Psoas muscle (tissue), 8 donors: ENCODE measurements around the gene SLC26A9. TPM values are rescaled to one million over a fixed set of nuclear protein-coding genes. Genes with fewer than 3 reads are reported as not detected.

ENCODE experiments used
- ATAC-seq, 4 donors: fragments of 200-7000 bp; cut with Tn5 transposase; one replicate each; pipeline ENCODE4 v1.9.1; 2020; ENCODE audit warnings: moderate library complexity in 3 of 4, mild to moderate bottlenecking in 2 of 4
- DNase-seq, 2 donors: peaks; one replicate each; pipeline ENCODE4 v3.0.0-alpha.2; 2020
- H3K27ac ChIP-seq: fragments of 200-600 bp; one replicate; pipeline ENCODE4 v1.8.0; 2022
- H3K27me3 ChIP-seq, 3 donors: fragments of 200-600 bp in 1 of 3; one replicate each; pipeline versions ENCODE4 v1.6.1 to v1.8.0; 2013 to 2022; ENCODE audit warnings: low read length in 2 of 3, mild to moderate bottlenecking in 2 of 3, moderate library complexity in 1 of 3; ENCODE audit not compliant: insufficient read depth in 3 of 3
- H3K36me3 ChIP-seq, 2 donors: fragments of 200-600 bp in 1 of 2; one replicate each; pipeline versions ENCODE4 v1.6.1 to v1.8.0; 2013 to 2022; ENCODE audit warnings: low read depth in 1 of 2, mild to moderate bottlenecking in 1 of 2, moderate library complexity in 1 of 2; ENCODE audit not compliant: insufficient read depth in 1 of 2
- H3K4me1 ChIP-seq: fragments of 200-600 bp; one replicate; pipeline ENCODE4 v1.8.0; 2022
- H3K4me3 ChIP-seq: fragments of 200-600 bp; one replicate; pipeline ENCODE4 v1.8.0; 2022; ENCODE audit warnings: mild to moderate bottlenecking
- H3K9me3 ChIP-seq: fragments of 200-600 bp; one replicate; pipeline ENCODE4 v1.8.0; 2022
- CTCF ChIP-seq: fragments of 200-600 bp; IDR thresholded peaks from one replicate; pipeline ENCODE4 v1.8.0; 2022; ENCODE audit warnings: antibody characterized with exemption
- WGBS, 3 donors: extraction: QIAGEN DNeasy Blood & Tissue Kit; methylation state at CpG; one replicate each; pipeline versions ENCODE4 v1.1.6 to v1.1.7; 2013; 5-methylcytosine and 5-hydroxymethylcytosine counted together
- intact Hi-C, 2 donors: fragments of 100-400 bp; cut with DNase I; formaldehyde crosslinking; loops; one replicate each; pipeline versions ENCODE4 v1.11.0 to v1.14.2; 2022
- polyA plus RNA-seq, 3 donors: library from polyadenylated mRNA; stranded (reverse); fragments of 200-250 nt; gene quantifications; one replicate each; pipeline ENCODE4 v1.2.3, GENCODE V29; 2013
- total RNA-seq, 4 donors: library from RNA; stranded (reverse); fragmentation: NEBNext Ultra II Directional in 2 of 4; extraction: Animal tissue kit (Norgen Biotek cat#: 25700) in 2 of 4; gene quantifications; one replicate each; pipeline versions ENCODE4 v1.2.1 to v1.2.4, GENCODE V29; 2021 to 2023
- donor health status: healthy with polysubstance abuse.
- donor health status: DM: no; HTN: no; CAD: no; lungs with moderate emphysema.
- donor health status: Bipolar disorder and iron deficiency.
- donor health status: healthy.
- donor health status: DM: yes; HTN: yes; CAD: no.
- donor health status: DM: no; HTN: no; CAD: no.
- donor health status: DM: no; HTN: no; CAD: no.
- donor health status: DM: yes; HTN: yes; CAD: no.

The SLC26A9 gene
- total and polyA plus RNA-seq, 7 donors, result 0.15 to 5.5 (median 0.42) TPM

GRCh38 chr1:205916541-205916940 lies 26.7 kb downstream of the SLC26A9 start:
- Histone ChIP-seq H3K9me3 (no peaks in the 10 kb centered on the region), H3K27ac (peak overlapping the region; percentile 59), H3K4me3 (no peak overlapping the region), H3K27me3 (no peaks in the 10 kb centered on the region), H3K36me3 (no peaks in the 10 kb centered on the region), H3K4me1 (peaks cover 49% of the 10 kb centered on the region)
- peak; percentile 55 to 71 (median 64) for ATAC-seq
- no peak for DNase-seq
- intact Hi-C loops, result loop anchor here (5.0 kb wide), 2 partner anchors 124 to 191 kb away; no protein-coding TSS in a partner anchor
- 67 to 79% (median 77%) methylated on average over 7 of the region's 7 CpGs for WGBS, 3 donors
- no peak for TF ChIP-seq CTCF

DNA sequence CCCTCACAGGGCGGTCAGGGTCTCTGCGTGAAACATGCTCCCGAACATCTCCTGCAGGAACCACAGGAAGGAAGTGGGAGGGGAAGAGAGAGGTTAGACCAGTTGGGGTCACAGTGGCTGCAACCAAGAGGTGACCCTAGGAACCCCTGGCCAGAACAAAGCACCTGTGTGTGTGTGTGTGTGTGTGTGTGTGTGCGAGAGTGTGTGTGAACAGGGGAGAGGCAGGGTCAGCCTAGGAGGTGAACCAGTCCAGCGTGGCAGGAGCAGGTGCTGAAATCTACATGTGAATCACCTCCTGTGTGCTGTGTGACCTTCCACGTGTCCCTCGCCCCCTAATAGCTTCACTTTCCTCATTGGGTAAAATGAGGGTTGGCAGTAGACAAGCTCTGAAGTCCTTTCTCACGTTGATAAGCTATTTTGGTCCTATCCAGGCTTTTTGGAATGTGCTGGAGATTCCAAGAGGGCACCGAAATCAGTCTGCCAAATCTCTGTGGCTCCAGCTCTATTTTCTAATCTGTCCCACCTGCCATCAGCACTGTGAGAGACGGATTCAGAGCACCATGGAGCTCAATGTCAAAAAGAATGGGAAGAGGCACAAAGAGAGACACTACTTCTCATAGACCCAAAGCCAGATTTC lies 27.8 kb downstream of the SLC26A9 start:
- WGBS, 3 donors, result 31 to 45% (median 44%) methylated on average over 10 of the region's 10 CpGs
- peaks cover 49% of the 10 kb centered on the region for H3K4me1 ChIP-seq
- DNase-seq (no peak), ATAC-seq (peak; percentile 34 to 62 (median 56))
- H3K27ac ChIP-seq, result peak overlapping the region; percentile 59
- no peaks in the 10 kb centered on the region for H3K9me3 ChIP-seq
- no peaks in the 10 kb centered on the region for H3K36me3 ChIP-seq
- no peaks in the 10 kb centered on the region for H3K27me3 ChIP-seq
- TF ChIP-seq CTCF, result no peak
- intact Hi-C loops, result loop anchor here (5.0 kb wide), 2 partner anchors 123 to 192 kb away; no protein-coding TSS in a partner anchor
- no peak overlapping the region for H3K4me3 ChIP-seq

GRCh38 chr1:205914730-205915129 lies 28.5 kb downstream of the SLC26A9 start:
- peak overlapping the region; percentile 59 for H3K27ac ChIP-seq
- no peak for DNase-seq
- ATAC-seq, result peak; percentile 17 to 48 (median 30)
- H3K27me3 ChIP-seq, result no peaks in the 10 kb centered on the region
- whole genome bisulfite sequencing, 3 donors, result 33 to 41% (median 40%) methylated on average over 7 of the region's 7 CpGs
- TF ChIP-seq CTCF, result no peak
- intact Hi-C loops, result loop anchor here (5.0 kb wide), 2 partner anchors 122 to 193 kb away; no protein-coding TSS in a partner anchor
- H3K4me1 ChIP-seq, result peaks cover 49% of the 10 kb centered on the region
- no peaks in the 10 kb centered on the region for H3K36me3 ChIP-seq
- H3K9me3 ChIP-seq, result no peaks in the 10 kb centered on the region
- H3K4me3 ChIP-seq, result no peak overlapping the region

- H3K4me1 ChIP-seq, result peaks cover 43% of the 10 kb centered on the region
- no peak overlapping the region for H3K4me3 ChIP-seq
- intact Hi-C loops, result no loop called here
- peak overlapping the region; percentile 59 for H3K27ac ChIP-seq
- no peaks in the 10 kb centered on the region for H3K27me3 ChIP-seq
- ATAC-seq, result no peak
- WGBS, 3 donors, result 72 to 74% (median 74%) methylated on average over 2 of the region's 2 CpGs
- no peaks in the 10 kb centered on the region for H3K9me3 ChIP-seq
- no peak for DNase-seq
- TF ChIP-seq CTCF, result no peak
- H3K36me3 ChIP-seq, result no peaks in the 10 kb centered on the region
These were observed 29.1 kb downstream of the SLC26A9 start for GRCh38 chr1:205914155-205914507.
